KBM-7 (cell line): Measurements from ENCODE around the gene THPO.

ENCODE experiments used
- DNase-seq: peaks from one replicate; pipeline ENCODE4 v3.0.0-alpha.2; 2015
- in situ Hi-C: fragments of 300-500 bp; cut with MboI; formaldehyde crosslinking; loops from 2 replicates; pipeline ENCODE4 v1.14.3; 2020; ENCODE audit warnings: low sequenced_read_pairs, low pct_unique_long_range_greater_than_20kb, mixed read lengths

Gene THPO

GRCh38 chr3:184377882-184378445 is at the start of gene THPO:
Gene THPO (minus strand): TSS chr3:184378207. CDS start chr3:184376259, 1,948 bp downstream.
- in situ Hi-C loops, result loop anchor here (25.0 kb wide), 1 partner anchor 159 kb away; no protein-coding TSS in a partner anchor
- DNase-seq, result no peak

GRCh38 chr3:184426691-184427141 is 48.7 kb upstream of the THPO start:
- in situ Hi-C loops, result no loop called here
- DNase-seq, result no peak

GRCh38 chr3:184423561-184423960 is 45.6 kb upstream of the THPO start:
- no peak for DNase-seq
- in situ Hi-C loops, result no loop called here

DNA sequence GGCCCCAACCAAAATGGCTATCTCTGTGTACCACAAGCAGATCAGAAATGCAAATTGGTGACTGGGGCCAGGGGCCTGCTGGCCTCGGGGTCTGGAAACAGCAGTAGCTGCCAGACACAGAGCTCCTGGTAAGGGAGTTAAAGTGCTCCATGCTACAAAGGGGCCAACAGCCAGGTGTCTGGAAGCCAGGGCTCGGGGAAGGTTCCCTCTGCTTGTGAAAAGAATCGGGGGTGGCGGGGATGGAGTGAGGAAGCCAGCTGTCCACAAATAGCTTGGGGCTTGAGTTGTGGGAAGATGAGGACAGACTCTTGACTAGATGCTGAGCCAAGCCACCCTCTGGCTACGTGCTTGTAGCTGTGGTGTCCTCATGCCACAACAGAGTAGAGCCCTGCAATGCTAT is 41.2 kb upstream of the THPO start:
- in situ Hi-C loops, result no loop called here

GRCh38 chr3:184417619-184418327 is 39.8 kb upstream of the THPO start:
- in situ Hi-C loops, result no loop called here
- DNase-seq, result peak; percentile 74

More for the DNA sequence above, 41.2 kb upstream of the THPO start:
- no peak for DNase-seq

DNA sequence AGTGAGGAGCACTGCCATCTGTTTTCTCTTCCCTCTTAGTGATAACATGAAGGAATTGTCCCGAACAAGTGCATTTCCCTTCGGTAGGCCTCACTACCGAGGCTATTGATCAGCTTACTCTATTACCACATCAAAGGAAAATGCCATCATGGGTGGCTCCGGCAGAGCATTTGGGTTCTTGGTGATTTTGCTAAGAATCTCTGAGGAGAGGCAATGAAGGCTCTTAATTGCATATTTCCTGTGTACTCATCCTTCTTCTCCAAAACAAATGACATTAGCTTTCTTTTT is 37.1 kb upstream of the THPO start:
- in situ Hi-C loops, result no loop called here
- no peak for DNase-seq

GRCh38 chr3:184414418-184415202 is 36.6 kb upstream of the THPO start:
- in situ Hi-C loops, result no loop called here
- no peak for DNase-seq

GRCh38 chr3:184409946-184410500 is 32.0 kb upstream of the THPO start:
- DNase-seq, result no peak
- in situ Hi-C loops, result no loop called here

DNA sequence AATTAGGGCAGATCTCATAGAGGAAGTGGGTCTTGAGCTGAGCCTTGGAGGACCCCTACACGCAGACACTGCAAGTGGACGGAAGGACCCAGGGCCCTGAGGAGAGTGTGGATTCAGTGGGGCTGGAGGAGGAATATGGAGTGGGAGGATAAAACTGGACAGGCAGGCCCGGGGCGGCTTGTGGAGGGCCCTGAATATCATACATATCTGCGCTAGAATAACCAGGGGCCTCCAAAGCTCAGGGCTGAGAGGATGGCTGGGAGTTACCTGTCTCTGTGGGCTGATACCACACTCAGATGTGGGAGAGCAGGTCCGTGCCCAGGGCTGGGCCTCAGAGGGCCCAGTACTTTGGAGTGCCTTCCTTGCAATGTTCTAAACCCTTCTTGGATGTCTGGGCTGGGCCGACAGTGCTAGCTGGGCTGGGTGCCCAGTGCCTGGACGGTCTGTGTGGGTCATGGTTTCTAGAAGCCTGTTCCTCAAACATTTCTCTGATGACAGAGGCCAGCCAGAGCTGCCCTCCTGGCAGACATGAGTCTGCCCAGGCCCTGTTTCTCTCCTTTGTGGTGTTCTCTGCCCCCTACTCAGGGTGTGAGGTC is 31.4 kb upstream of the THPO start:
- DNase-seq, result no peak
- in situ Hi-C loops, result no loop called here

DNA sequence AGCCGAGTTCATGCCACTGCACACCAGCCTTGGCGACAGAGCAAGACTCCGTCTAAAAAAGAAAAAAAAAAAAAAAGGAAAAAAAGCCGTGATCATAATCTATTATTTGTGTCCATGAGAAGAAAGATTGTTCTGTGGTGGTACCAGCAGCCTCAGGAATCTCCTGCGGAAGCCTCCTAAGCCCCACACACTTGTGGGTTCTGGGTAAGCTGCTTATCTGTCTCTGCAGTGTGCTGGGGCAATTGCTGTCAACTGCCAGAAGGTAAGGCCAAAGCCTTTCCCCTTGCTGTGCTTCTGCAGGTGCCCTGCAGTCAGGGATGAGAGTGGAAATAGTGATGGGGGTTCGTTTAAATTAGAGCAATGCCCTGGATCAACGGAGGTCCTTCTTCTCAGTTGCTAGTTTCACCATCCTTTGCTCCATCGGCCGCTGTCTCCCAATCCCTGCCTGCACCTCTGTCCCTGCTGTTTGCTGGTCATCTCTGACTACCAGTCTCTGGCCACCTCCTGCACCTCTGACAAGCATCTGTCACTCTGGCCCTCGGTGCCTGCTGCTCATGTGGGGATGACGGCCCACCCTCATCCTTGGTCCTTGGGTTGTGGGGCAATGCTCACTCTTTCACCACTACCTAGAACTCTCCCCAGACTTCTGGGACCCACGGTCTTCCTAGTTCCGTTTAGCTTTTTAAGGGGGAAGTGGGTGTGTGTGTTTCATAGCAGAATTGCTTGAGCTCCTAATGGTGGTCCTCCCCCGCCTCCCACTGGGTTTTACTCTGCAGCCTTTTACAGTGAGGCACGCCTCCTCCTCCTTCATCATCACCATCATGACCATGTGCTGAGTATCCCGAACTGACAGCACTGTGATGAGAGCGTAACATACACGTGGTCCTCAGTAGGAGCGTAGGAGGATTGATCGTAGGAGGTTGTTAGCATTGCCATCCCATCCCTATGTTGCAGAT is 27.3 kb upstream of the THPO start:
- in situ Hi-C loops, result no loop called here
- peak; percentile 68 for DNase-seq

DNA sequence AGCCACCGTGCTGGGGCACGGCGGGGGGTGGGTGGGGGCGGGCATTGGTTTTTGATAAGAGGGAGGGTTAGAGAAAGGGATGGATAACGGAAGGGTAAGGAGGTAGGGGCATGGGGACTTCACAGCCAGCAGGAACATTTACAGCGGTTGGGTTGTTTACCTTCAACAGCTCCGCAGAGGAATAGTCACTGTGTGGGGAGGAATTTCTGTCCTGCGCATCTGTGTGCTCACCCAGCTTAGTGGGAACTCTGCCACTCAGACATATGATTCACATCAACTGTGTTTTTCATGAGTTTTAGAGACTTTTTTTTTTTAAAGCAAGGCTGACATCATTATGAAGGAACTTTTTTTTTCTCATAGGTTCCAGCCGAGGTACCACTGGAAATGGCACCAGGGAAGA is 21.4 kb upstream of the THPO start:
- in situ Hi-C loops, result loop anchor here (25.0 kb wide), 1 partner anchor 138 kb away; no protein-coding TSS in a partner anchor
- DNase-seq, result no peak

DNA sequence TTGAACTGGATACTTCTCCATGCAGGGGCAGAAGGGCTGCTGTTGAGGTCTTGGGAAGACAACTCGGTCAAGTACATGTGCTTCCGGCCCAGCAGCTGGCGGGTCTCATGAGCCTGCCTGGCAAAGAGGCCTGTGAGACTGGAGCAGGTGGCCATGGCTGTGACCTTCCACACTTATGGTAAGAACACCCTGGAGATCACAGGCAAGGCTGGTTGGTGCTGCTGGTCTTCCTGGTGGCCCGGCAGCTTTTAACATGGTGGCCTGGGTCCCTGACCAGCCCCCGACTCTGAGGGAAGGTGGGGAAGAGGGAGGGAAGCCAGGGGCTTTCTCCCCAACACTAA is 17.3 kb upstream of the THPO start:
- DNase-seq, result no peak
- in situ Hi-C loops, result loop anchor here (25.0 kb wide), 1 partner anchor 142 kb away; no protein-coding TSS in a partner anchor

- no peak for DNase-seq
- in situ Hi-C loops, result loop anchor here (25.0 kb wide), 1 partner anchor 146 kb away; no protein-coding TSS in a partner anchor
Observed at GRCh38 chr3:184391266-184391665, 13.3 kb upstream of the THPO start.

DNA sequence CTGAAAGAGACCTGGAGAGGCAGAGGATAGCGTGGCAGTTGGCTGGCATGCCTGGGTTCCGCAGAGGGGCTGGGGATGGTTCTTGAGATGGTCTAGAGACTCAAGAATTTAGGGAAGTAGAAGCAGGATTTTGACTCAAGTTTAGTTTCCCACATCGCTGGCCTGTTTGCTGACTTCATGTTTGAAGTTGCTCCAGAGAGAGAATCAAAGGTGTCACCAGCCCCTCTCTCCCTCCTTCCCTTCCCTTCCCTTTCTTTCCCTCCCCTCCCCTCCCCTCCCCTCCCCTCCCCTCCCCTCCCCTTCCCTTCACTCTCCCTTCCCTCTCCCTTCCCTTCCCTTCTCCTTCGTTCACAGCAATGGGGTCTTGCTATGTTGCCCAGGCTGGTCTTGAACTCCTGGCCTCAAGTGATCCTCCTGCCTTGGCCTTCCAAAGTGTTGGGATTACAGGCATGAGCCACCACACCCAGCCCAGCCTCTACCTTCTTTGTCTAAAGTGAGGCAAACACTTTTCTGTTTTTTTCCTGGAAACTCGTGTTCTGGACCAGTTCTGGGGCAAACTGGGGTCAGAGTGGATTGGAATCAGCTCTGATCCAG is 12.0 kb upstream of the THPO start:
- in situ Hi-C loops, result loop anchor here (25.0 kb wide), 1 partner anchor 147 kb away; no protein-coding TSS in a partner anchor
- DNase-seq, result no peak

DNA sequence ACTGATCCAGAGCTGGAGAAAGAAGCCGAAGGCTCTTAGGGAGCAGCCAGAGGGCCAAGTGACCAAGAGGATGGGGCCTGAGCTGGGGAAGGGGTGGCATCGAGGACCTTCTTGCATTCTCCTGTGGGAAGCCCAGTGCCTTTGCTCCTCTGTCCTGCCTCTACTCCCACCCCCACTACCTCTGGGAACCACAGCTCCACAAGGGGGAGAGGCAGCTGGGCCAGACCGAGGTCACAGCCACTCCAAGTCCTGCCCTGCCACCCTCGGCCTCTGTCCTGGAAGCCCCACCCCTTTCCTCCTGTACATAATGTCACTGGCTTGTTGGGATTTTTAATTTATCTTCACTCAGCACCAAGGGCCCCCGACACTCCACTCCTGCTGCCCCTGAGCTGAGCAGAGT is 11.4 kb upstream of the THPO start:
- in situ Hi-C loops, result loop anchor here (25.0 kb wide), 1 partner anchor 148 kb away; no protein-coding TSS in a partner anchor
- no peak for DNase-seq

GRCh38 chr3:184388936-184389230 is 10.9 kb upstream of the THPO start:
- in situ Hi-C loops, result loop anchor here (25.0 kb wide), 1 partner anchor 148 kb away; no protein-coding TSS in a partner anchor
- no peak for DNase-seq

GRCh38 chr3:184388164-184388935 is 10.3 kb upstream of the THPO start:
- in situ Hi-C loops, result loop anchor here (25.0 kb wide), 1 partner anchor 149 kb away; no protein-coding TSS in a partner anchor
- no peak for DNase-seq
